Fibroblast of lung (primary cell): ENCODE measurements around the gene KRTAP10-1. TPM values are rescaled to one million over a fixed set of nuclear protein-coding genes. Genes with fewer than 3 reads are reported as not detected.

Experiments
- DNase-seq, 2 donors: peaks; one replicate each; pipeline versions ENCODE4 v3.0.0 to v3.0.0-alpha.2; 2010; ENCODE audit warnings: low read depth in 2 of 2
- H2AFZ ChIP-seq: 2 replicates; pipeline ENCODE4 v1.5.1; 2012; ENCODE audit warnings: low read length, control low read depth, inconsistent platforms
- H3K27ac ChIP-seq: 2 replicates; pipeline ENCODE4 v1.5.1; 2011; ENCODE audit warnings: low read length, control low read depth; ENCODE audit not compliant: insufficient read depth
- H3K27me3 ChIP-seq: 2 replicates; pipeline ENCODE4 v1.5.1; 2011; ENCODE audit warnings: mild to moderate bottlenecking, low read length; ENCODE audit not compliant: control insufficient read depth, insufficient read depth
- H3K36me3 ChIP-seq: 2 replicates; pipeline ENCODE4 v1.5.1; 2011; ENCODE audit warnings: low read length; ENCODE audit not compliant: control insufficient read depth, insufficient read depth
- H3K4me1 ChIP-seq: 2 replicates; pipeline ENCODE4 v1.5.1; 2011; ENCODE audit warnings: low read length; ENCODE audit not compliant: control insufficient read depth, insufficient read depth; ENCODE audit errors: extremely low read depth
- H3K4me2 ChIP-seq: 2 replicates; pipeline ENCODE4 v1.5.1; 2011; ENCODE audit warnings: low read length, control low read depth; ENCODE audit not compliant: insufficient read depth; ENCODE audit errors: extremely low read depth
- H3K4me3 ChIP-seq, 4 experiments: fragments of 200-600 bp in 1 of 4; sonication (generic) in 1 of 4; replicated peaks in 1 of 4; 2 replicates each; pipeline ENCODE4 v1.5.1; 2011 to 2016; ENCODE audit warnings: low read length in 4 of 4, low read depth in 3 of 4, mild to moderate bottlenecking in 3 of 4, control low read depth in 2 of 4, inconsistent platforms in 1 of 4, mixed read lengths in 1 of 4; ENCODE audit not compliant: insufficient read depth in 1 of 4; ENCODE audit errors: control extremely low read depth in 1 of 4
- H3K79me2 ChIP-seq: 2 replicates; pipeline ENCODE4 v1.5.1; 2012; ENCODE audit warnings: mild to moderate bottlenecking, low read length, inconsistent platforms; ENCODE audit not compliant: control insufficient read depth, insufficient read depth
- H3K9ac ChIP-seq: 2 replicates; pipeline ENCODE4 v1.5.1; 2011; ENCODE audit warnings: mild to moderate bottlenecking, low read length, control low read depth; ENCODE audit not compliant: insufficient read depth
- H3K9me3 ChIP-seq: 2 replicates; pipeline ENCODE4 v1.5.1; 2012; ENCODE audit warnings: low read depth, low read length; ENCODE audit not compliant: control insufficient read depth, insufficient read depth
- H4K20me1 ChIP-seq: 2 replicates; pipeline ENCODE4 v1.5.1; 2011; ENCODE audit warnings: low read length; ENCODE audit not compliant: control insufficient read depth, insufficient read depth; ENCODE audit errors: extremely low read depth
- CTCF ChIP-seq, 2 donors: IDR thresholded peaks in 1 of 2; conservative IDR thresholded peaks in 1 of 2; 1 replicate in 1 of 2; 2 replicates in 1 of 2; pipeline ENCODE4 v1.5.1; 2011 to 2012; ENCODE audit warnings: low read length in 2 of 2, control low read depth in 1 of 2, inconsistent platforms in 1 of 2, low read depth in 1 of 2, mild to moderate bottlenecking in 1 of 2
- EZH2 ChIP-seq: IDR thresholded peaks from 2 replicates; pipeline ENCODE4 v1.5.1; 2012; ENCODE audit warnings: low read length, control low read depth, mild to moderate bottlenecking; ENCODE audit errors: missing control alignments
- polyA plus RNA-seq, 2 donors: library from polyadenylated mRNA; depleted of rRNA in 1 of 2; stranded (reverse) in 1 of 2; unstranded in 1 of 2; fragments of >200 nt; gene quantifications; 2 replicates each; pipeline ENCODE4 v1.2.1, GENCODE V29; 2011 to 2012; ENCODE audit warnings: missing spikeins in 1 of 2
- total RNA-seq: library from RNA; depleted of rRNA; stranded (reverse); fragments of >200 nt; gene quantifications from 2 replicates; pipeline ENCODE4 v1.2.1, GENCODE V29; 2014

KRTAP10-1 gene
- total and polyA plus RNA-seq, 2 donors (not counting 1 experiment from before 2014, with no cell fraction given) = not detected

GRCh38 chr21:44502171-44502958, 37.6 kb downstream of the KRTAP10-1 start:
- TF ChIP-seq CTCF (conservative IDR thresholded peaks at IDR 0.05 in 1 of 2, IDR thresholded peaks at IDR 0.05 in 1 of 2; ENCODE audit: low read depth in 1 of 2, low read length in 2 of 2) (no peak), EZH2 (no peak)
- Histone ChIP-seq H3K9ac (no peak overlapping the region), H3K27ac (no peak overlapping the region), H2AFZ (no peak overlapping the region), H3K27me3 (no peaks in the 10 kb centered on the region), H3K4me1 (no peaks in the 10 kb centered on the region), H3K4me3 (no peak overlapping the region), H3K36me3 (no peaks in the 10 kb centered on the region), H4K20me1 (no peaks in the 10 kb centered on the region), H3K79me2 (no peaks in the 10 kb centered on the region), H3K4me2 (no peak overlapping the region), H3K9me3 (no peaks in the 10 kb centered on the region)
- DNase-seq = no peak

- H3K4me3 ChIP-seq = no peak overlapping the region
- no peak overlapping the region for H2AFZ ChIP-seq
- H3K36me3 ChIP-seq = no peaks in the 10 kb centered on the region
- no peaks in the 10 kb centered on the region for H3K9me3 ChIP-seq
- TF ChIP-seq EZH2 (no peak), CTCF (conservative IDR thresholded peaks at IDR 0.05 in 1 of 2, IDR thresholded peaks at IDR 0.05 in 1 of 2; ENCODE audit: low read depth in 1 of 2, low read length in 2 of 2) (no peak)
- no peak overlapping the region for H3K4me2 ChIP-seq
- no peaks in the 10 kb centered on the region for H3K27me3 ChIP-seq
- no peaks in the 10 kb centered on the region for H3K79me2 ChIP-seq
- H3K4me1 ChIP-seq = no peaks in the 10 kb centered on the region
- H3K27ac ChIP-seq = no peak overlapping the region
- no peaks in the 10 kb centered on the region for H4K20me1 ChIP-seq
- DNase-seq = no peak
- no peak overlapping the region for H3K9ac ChIP-seq
Measured at GRCh38 chr21:44500111-44500510, 39.9 kb downstream of the KRTAP10-1 start.

- no peaks in the 10 kb centered on the region for H3K4me1 ChIP-seq
- no peak for DNase-seq
- H3K9me3 ChIP-seq = no peaks in the 10 kb centered on the region
- H3K4me2 ChIP-seq = no peak overlapping the region
- no peaks in the 10 kb centered on the region for H3K27me3 ChIP-seq
- H3K79me2 ChIP-seq = no peaks in the 10 kb centered on the region
- no peak overlapping the region for H2AFZ ChIP-seq
- H3K4me3 ChIP-seq = no peak overlapping the region
- H4K20me1 ChIP-seq = no peaks in the 10 kb centered on the region
- no peaks in the 10 kb centered on the region for H3K36me3 ChIP-seq
- no peak overlapping the region for H3K9ac ChIP-seq
- TF ChIP-seq CTCF (conservative IDR thresholded peaks at IDR 0.05 in 1 of 2, IDR thresholded peaks at IDR 0.05 in 1 of 2; ENCODE audit: low read depth in 1 of 2, low read length in 2 of 2) (no peak), EZH2 (no peak)
- no peak overlapping the region for H3K27ac ChIP-seq
Measured at GRCh38 chr21:44499631-44500030, 40.4 kb downstream of the KRTAP10-1 start.
